ENCODE results near the gene TNRC18. TPM values are rescaled to one million over a fixed set of nuclear protein-coding genes. Genes with fewer than 3 reads are reported as not detected.

Gene TNRC18
- total and polyA plus RNA-seq, 2 experiments from 2014 or later = 18.1 to 52.8 TPM

- no peak for DNase-seq (ENCODE audit: low spot score)
- no peak overlapping the region for H3K27ac ChIP-seq
- peaks cover 2% of the 10 kb centered on the region for H3K4me1 ChIP-seq (ENCODE audit: insufficient read depth)
- no peak overlapping the region for H3K4me2 ChIP-seq
- no peak for TF ChIP-seq EZH2 (IDR thresholded peaks at IDR 0.05; ENCODE audit: borderline replicate concordance)
- TF ChIP-seq CTCF (IDR thresholded peaks at IDR 0.05; ENCODE audit: poor library complexity) = no peak
- TF ChIP-seq EZH2phosphoT487 (IDR thresholded peaks at IDR 0.05; ENCODE audit: low read depth, severe bottlenecking, unreplicated experiment) = no peak
- no peak overlapping the region for H2AFZ ChIP-seq
- H3K79me2 ChIP-seq = peaks cover 100% of the 10 kb centered on the region
- no peaks in the 10 kb centered on the region for H3K9me3 ChIP-seq (ENCODE audit: low read depth)
- H4K20me1 ChIP-seq (ENCODE audit: insufficient read depth, poor library complexity, severe bottlenecking) = peaks cover 97% of the 10 kb centered on the region
- 97% methylated on average over 6 of the region's 6 CpGs for WGBS (ENCODE audit: low lambda C conversion rate, missing lambda C conversion rate)
- no peaks in the 10 kb centered on the region for H3K27me3 ChIP-seq
- no peak overlapping the region for H3K4me3 ChIP-seq
- H3K9me2 ChIP-seq (replicated peaks; ENCODE audit: insufficient read depth) = no peaks in the 10 kb centered on the region
- no peaks in the 10 kb centered on the region for H3K36me3 ChIP-seq (replicated peaks; ENCODE audit: insufficient read depth, low read depth)
Measured at GRCh38 chr7:5403442-5403841, 20.2 kb downstream of the TNRC18 start.

GRCh38 chr7:5397736-5398135 lies 25.9 kb downstream of the TNRC18 start:
- H3K36me3 ChIP-seq (replicated peaks; ENCODE audit: insufficient read depth, low read depth) = no peaks in the 10 kb centered on the region
- H3K27ac ChIP-seq = peak overlapping the region; percentile 20
- H3K4me2 ChIP-seq = no peak overlapping the region
- no peak for DNase-seq (ENCODE audit: low spot score)
- no peak overlapping the region for H3K4me3 ChIP-seq
- no peaks in the 10 kb centered on the region for H3K27me3 ChIP-seq
- H3K79me2 ChIP-seq = peaks cover 100% of the 10 kb centered on the region
- H3K9me2 ChIP-seq (replicated peaks; ENCODE audit: insufficient read depth) = no peaks in the 10 kb centered on the region
- TF ChIP-seq CTCF (IDR thresholded peaks at IDR 0.05; ENCODE audit: poor library complexity) = no peak
- no peak for TF ChIP-seq EZH2phosphoT487 (IDR thresholded peaks at IDR 0.05; ENCODE audit: low read depth, severe bottlenecking, unreplicated experiment)
- TF ChIP-seq EZH2 (IDR thresholded peaks at IDR 0.05; ENCODE audit: borderline replicate concordance) = no peak
- 95% methylated on average over 7 of the region's 7 CpGs for WGBS (ENCODE audit: low lambda C conversion rate, missing lambda C conversion rate)
- peaks cover 99% of the 10 kb centered on the region for H4K20me1 ChIP-seq (ENCODE audit: insufficient read depth, poor library complexity, severe bottlenecking)
- no peaks in the 10 kb centered on the region for H3K9me3 ChIP-seq (ENCODE audit: low read depth)
- no peak overlapping the region for H2AFZ ChIP-seq
- H3K4me1 ChIP-seq (ENCODE audit: insufficient read depth) = no peaks in the 10 kb centered on the region

- Histone ChIP-seq H3K36me3 (replicated peaks; ENCODE audit: insufficient read depth, low read depth) (no peaks in the 10 kb centered on the region), H3K9me3 (ENCODE audit: low read depth) (no peaks in the 10 kb centered on the region), H4K20me1 (ENCODE audit: insufficient read depth, poor library complexity, severe bottlenecking) (peaks cover 99% of the 10 kb centered on the region), H3K27me3 (no peaks in the 10 kb centered on the region), H3K4me1 (ENCODE audit: insufficient read depth) (no peaks in the 10 kb centered on the region), H3K79me2 (peaks cover 100% of the 10 kb centered on the region), H3K9me2 (replicated peaks; ENCODE audit: insufficient read depth) (no peaks in the 10 kb centered on the region), H3K4me3 (no peak overlapping the region), H2AFZ (no peak overlapping the region), H3K4me2 (no peak overlapping the region), H3K27ac (peak overlapping the region; percentile 20)
- peak; percentile 63 for DNase-seq (ENCODE audit: low spot score)
- no peak for TF ChIP-seq EZH2phosphoT487 (IDR thresholded peaks at IDR 0.05; ENCODE audit: low read depth, severe bottlenecking, unreplicated experiment)
- no peak for TF ChIP-seq CTCF (IDR thresholded peaks at IDR 0.05; ENCODE audit: poor library complexity)
- TF ChIP-seq EZH2 (IDR thresholded peaks at IDR 0.05; ENCODE audit: borderline replicate concordance) = no peak
- WGBS (ENCODE audit: low lambda C conversion rate, missing lambda C conversion rate) = 88% methylated on average over 30 of the region's 30 CpGs
Measured at GRCh38 chr7:5396999-5397663, 26.5 kb downstream of the TNRC18 start.
